WTC11 (cell line): ENCODE results near the gene SMLR1.

Experiments used
- CREB1 ChIP-seq: sonication (generic); formaldehyde crosslinking; IDR thresholded peaks from 2 replicates; pipeline ENCODE4 v1.8.0; 2023; ENCODE audit warnings: mild to moderate bottlenecking, missing genetic modification reagents
- CREM ChIP-seq: sonication (generic); formaldehyde crosslinking; IDR thresholded peaks from 2 replicates; pipeline ENCODE4 v1.8.1; 2022; ENCODE audit warnings: mild to moderate bottlenecking, missing genetic modification reagents, moderate library complexity
- CTCF ChIP-seq: fragments of 200-600 bp; IDR thresholded peaks from 2 replicates; pipeline ENCODE4 v1.8.0; 2022; ENCODE audit warnings: antibody characterized with exemption
- E2F1 ChIP-seq: sonication (generic); formaldehyde crosslinking; IDR thresholded peaks from 2 replicates; pipeline ENCODE4 v1.8.0; 2022; ENCODE audit warnings: mild to moderate bottlenecking, missing genetic modification reagents
- ELF4 ChIP-seq: sonication (generic); formaldehyde crosslinking; IDR thresholded peaks from 2 replicates; pipeline ENCODE4 v1.8.1; 2022; ENCODE audit warnings: low read depth, mild to moderate bottlenecking, moderate library complexity, missing genetic modification reagents
- IRF1 ChIP-seq: sonication (generic); formaldehyde crosslinking; IDR thresholded peaks from 2 replicates; pipeline ENCODE4 v1.8.0; 2023; ENCODE audit warnings: missing genetic modification reagents
- KAT7 ChIP-seq: sonication (generic); formaldehyde crosslinking; IDR thresholded peaks from 2 replicates; pipeline ENCODE4 v1.8.1; 2023; ENCODE audit warnings: missing genetic modification reagents, mild to moderate bottlenecking, borderline replicate concordance
- ZNF396 ChIP-seq: fragments of 250-450 bp; sonication (Bioruptor Pico); IDR thresholded peaks from 2 replicates; pipeline ENCODE4 v1.8.0; 2021; ENCODE audit warnings: mild to moderate bottlenecking, moderate library complexity, borderline replicate concordance
- ZNF416 ChIP-seq: fragments of 250-450 bp; sonication (Bioruptor Pico); IDR thresholded peaks from 2 replicates; pipeline ENCODE4 v1.9.0; 2021; ENCODE audit warnings: mild to moderate bottlenecking, inconsistent platforms
- ZNF512 ChIP-seq: sonication (generic); formaldehyde crosslinking; IDR thresholded peaks from 2 replicates; pipeline ENCODE4 v1.8.1; 2022; ENCODE audit warnings: missing genetic modification reagents, borderline replicate concordance
- TF ChIP-seq, protein P1 (sequence below): sonication (generic); formaldehyde crosslinking; IDR thresholded peaks from 2 replicates; pipeline ENCODE4 v1.8.0; 2022; ENCODE audit warnings: missing genetic modification reagents
- TF ChIP-seq, protein P2 (sequence below): sonication (generic); formaldehyde crosslinking; IDR thresholded peaks from 2 replicates; pipeline ENCODE4 v1.8.1; 2023; ENCODE audit warnings: mild to moderate bottlenecking, missing genetic modification reagents, moderate library complexity
- TF ChIP-seq, protein P3 (sequence below): sonication (generic); formaldehyde crosslinking; IDR thresholded peaks from 2 replicates; pipeline ENCODE4 v1.8.1; 2023; ENCODE audit warnings: mild to moderate bottlenecking, moderate library complexity, missing genetic modification reagents

DNA sequence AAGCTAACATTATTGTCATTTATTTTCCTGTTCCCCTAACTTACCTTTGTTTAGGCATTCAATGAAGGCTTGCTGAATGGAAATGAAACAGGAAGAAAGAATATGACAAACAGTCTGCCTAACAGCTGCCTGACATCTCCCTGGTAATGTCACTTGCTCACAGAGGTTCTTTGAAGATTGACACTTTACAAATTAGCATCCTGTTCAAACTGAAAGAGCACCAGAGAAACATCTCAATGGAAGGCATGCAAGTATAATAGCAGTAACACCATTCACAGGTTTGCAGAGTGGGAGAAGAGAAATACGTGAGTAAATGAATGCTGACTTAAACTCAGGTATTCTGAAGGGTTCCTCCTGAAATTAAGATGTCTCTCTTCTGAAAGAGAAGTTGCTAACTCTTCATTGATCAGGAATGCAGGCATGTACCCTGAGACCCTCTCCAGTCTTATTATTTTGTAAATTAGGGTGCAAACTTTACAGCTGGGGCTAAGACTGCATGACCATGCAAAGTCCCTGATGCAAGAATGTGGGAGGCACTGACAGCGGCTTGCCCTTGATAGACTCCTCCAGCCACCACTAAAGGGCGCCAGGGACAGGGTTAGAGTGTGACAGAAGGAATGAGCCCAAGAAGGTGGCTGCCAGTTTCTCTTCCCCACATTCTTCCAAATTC lies 1.3 kb upstream of the SMLR1 start:
- TF ChIP-seq ZNF416 (CRISPR knock-in tag) (no peak), CTCF (no peak), CREB1 (no peak), ZNF396 (no peak), CREM (CRISPR knock-in tag) (no peak), ELF4 (CRISPR knock-in tag) (no peak), IRF1 (no peak), E2F1 (no peak), ZNF512 (CRISPR knock-in tag) (no peak), KAT7 (CRISPR knock-in tag) (no peak)
- TF ChIP-seq, protein P1, sequence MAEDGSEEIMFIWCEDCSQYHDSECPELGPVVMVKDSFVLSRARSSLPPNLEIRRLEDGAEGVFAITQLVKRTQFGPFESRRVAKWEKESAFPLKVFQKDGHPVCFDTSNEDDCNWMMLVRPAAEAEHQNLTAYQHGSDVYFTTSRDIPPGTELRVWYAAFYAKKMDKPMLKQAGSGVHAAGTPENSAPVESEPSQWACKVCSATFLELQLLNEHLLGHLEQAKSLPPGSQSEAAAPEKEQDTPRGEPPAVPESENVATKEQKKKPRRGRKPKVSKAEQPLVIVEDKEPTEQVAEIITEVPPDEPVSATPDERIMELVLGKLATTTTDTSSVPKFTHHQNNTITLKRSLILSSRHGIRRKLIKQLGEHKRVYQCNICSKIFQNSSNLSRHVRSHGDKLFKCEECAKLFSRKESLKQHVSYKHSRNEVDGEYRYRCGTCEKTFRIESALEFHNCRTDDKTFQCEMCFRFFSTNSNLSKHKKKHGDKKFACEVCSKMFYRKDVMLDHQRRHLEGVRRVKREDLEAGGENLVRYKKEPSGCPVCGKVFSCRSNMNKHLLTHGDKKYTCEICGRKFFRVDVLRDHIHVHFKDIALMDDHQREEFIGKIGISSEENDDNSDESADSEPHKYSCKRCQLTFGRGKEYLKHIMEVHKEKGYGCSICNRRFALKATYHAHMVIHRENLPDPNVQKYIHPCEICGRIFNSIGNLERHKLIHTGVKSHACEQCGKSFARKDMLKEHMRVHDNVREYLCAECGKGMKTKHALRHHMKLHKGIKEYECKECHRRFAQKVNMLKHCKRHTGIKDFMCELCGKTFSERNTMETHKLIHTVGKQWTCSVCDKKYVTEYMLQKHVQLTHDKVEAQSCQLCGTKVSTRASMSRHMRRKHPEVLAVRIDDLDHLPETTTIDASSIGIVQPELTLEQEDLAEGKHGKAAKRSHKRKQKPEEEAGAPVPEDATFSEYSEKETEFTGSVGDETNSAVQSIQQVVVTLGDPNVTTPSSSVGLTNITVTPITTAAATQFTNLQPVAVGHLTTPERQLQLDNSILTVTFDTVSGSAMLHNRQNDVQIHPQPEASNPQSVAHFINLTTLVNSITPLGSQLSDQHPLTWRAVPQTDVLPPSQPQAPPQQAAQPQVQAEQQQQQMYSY (CRISPR knock-in tag): no peak
- TF ChIP-seq, protein P2, sequence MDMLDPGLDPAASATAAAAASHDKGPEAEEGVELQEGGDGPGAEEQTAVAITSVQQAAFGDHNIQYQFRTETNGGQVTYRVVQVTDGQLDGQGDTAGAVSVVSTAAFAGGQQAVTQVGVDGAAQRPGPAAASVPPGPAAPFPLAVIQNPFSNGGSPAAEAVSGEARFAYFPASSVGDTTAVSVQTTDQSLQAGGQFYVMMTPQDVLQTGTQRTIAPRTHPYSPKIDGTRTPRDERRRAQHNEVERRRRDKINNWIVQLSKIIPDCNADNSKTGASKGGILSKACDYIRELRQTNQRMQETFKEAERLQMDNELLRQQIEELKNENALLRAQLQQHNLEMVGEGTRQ: no peak
- TF ChIP-seq, protein P3, sequence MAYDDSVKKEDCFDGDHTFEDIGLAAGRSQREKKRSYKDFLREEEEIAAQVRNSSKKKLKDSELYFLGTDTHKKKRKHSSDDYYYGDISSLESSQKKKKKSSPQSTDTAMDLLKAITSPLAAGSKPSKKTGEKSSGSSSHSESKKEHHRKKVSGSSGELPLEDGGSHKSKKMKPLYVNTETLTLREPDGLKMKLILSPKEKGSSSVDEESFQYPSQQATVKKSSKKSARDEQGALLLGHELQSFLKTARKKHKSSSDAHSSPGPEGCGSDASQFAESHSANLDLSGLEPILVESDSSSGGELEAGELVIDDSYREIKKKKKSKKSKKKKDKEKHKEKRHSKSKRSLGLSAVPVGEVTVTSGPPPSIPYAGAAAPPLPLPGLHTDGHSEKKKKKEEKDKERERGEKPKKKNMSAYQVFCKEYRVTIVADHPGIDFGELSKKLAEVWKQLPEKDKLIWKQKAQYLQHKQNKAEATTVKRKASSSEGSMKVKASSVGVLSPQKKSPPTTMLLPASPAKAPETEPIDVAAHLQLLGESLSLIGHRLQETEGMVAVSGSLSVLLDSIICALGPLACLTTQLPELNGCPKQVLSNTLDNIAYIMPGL (CRISPR knock-in tag): no peak
